Measurements from ENCODE around the gene ANKRD12. TPM values are rescaled to one million over a fixed set of nuclear protein-coding genes. Genes with fewer than 3 reads are reported as not detected.

ANKRD12 gene
- total RNA-seq, 1 experiment from 2014 or later = 43.4 TPM

DNA sequence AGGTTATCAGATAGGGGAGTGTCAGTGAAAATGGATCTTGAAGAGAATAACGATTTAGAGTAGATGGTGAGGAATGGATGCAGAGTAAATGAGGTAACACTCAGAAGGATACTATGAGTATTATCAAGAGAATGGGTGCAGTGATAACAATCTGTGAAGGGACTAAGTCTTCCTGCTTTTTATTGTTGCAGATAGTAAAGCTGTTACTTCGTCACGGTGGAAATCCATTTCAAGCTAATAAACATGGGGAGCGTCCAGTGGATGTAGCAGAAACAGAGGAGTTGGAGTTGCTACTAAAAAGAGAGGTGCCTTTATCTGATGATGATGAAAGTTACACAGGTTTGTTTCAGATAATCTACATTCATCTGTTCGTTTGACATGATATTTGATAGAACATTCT is 85.1 kb downstream of the ANKRD12 start:
- ChIA-PET CTCF (interaction anchor here (1.8 kb wide), 1 partner anchor 12 kb away, joined by 6 read pairs; no protein-coding TSS in a partner anchor), POLR2A (interaction anchor here (0.7 kb wide), 1 partner anchor 212 kb away, joined by 4 read pairs; no protein-coding TSS in a partner anchor)
- Mint-ChIP-seq H3K27me3 (ENCODE audit: low read depth) (no peaks in the 10 kb centered on the region), H3K9me3 (no peaks in the 10 kb centered on the region), H3K27ac (no peak overlapping the region), H3K4me3 (no peak overlapping the region), H3K4me1 (no peaks in the 10 kb centered on the region), H3K36me3 (peaks cover 26% of the 10 kb centered on the region)
- DNase-seq (ENCODE audit: low spot score) = no peak
- TF ChIP-seq NFE2L1 (CRISPR knock-in tag; IDR thresholded peaks at IDR 0.05) = no peak
- TF ChIP-seq, protein P1, sequence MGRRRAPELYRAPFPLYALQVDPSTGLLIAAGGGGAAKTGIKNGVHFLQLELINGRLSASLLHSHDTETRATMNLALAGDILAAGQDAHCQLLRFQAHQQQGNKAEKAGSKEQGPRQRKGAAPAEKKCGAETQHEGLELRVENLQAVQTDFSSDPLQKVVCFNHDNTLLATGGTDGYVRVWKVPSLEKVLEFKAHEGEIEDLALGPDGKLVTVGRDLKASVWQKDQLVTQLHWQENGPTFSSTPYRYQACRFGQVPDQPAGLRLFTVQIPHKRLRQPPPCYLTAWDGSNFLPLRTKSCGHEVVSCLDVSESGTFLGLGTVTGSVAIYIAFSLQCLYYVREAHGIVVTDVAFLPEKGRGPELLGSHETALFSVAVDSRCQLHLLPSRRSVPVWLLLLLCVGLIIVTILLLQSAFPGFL (CRISPR knock-in tag; IDR thresholded peaks at IDR 0.05; ENCODE audit: borderline replicate concordance) = no peak
- TF ChIP-seq NR2C2 (CRISPR knock-in tag; IDR thresholded peaks at IDR 0.05) = no peak
- no peak for TF ChIP-seq SOX15 (CRISPR knock-in tag; IDR thresholded peaks at IDR 0.05)
- no peak for TF ChIP-seq SP1 (CRISPR knock-in tag; conservative IDR thresholded peaks at IDR 0.05)
- TF ChIP-seq, protein P2, sequence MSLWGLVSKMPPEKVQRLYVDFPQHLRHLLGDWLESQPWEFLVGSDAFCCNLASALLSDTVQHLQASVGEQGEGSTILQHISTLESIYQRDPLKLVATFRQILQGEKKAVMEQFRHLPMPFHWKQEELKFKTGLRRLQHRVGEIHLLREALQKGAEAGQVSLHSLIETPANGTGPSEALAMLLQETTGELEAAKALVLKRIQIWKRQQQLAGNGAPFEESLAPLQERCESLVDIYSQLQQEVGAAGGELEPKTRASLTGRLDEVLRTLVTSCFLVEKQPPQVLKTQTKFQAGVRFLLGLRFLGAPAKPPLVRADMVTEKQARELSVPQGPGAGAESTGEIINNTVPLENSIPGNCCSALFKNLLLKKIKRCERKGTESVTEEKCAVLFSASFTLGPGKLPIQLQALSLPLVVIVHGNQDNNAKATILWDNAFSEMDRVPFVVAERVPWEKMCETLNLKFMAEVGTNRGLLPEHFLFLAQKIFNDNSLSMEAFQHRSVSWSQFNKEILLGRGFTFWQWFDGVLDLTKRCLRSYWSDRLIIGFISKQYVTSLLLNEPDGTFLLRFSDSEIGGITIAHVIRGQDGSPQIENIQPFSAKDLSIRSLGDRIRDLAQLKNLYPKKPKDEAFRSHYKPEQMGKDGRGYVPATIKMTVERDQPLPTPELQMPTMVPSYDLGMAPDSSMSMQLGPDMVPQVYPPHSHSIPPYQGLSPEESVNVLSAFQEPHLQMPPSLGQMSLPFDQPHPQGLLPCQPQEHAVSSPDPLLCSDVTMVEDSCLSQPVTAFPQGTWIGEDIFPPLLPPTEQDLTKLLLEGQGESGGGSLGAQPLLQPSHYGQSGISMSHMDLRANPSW (CRISPR knock-in tag; conservative IDR thresholded peaks at IDR 0.05; ENCODE audit: low read depth) = no peak
- TF ChIP-seq IRF2 (CRISPR knock-in tag; IDR thresholded peaks at IDR 0.05; ENCODE audit: borderline replicate concordance, low read depth) = no peak
- no peak for TF ChIP-seq FOXP1 (CRISPR knock-in tag; IDR thresholded peaks at IDR 0.05; ENCODE audit: borderline replicate concordance)
- TF ChIP-seq GRHL2 (CRISPR knock-in tag; IDR thresholded peaks at IDR 0.05; ENCODE audit: insufficient replicate concordance, severe bottlenecking) = no peak
- TF ChIP-seq ZNF263 (CRISPR knock-in tag; IDR thresholded peaks at IDR 0.05; ENCODE audit: low read depth) = no peak
- no peak for TF ChIP-seq CREB1 (CRISPR knock-in tag; IDR thresholded peaks at IDR 0.05)
- TF ChIP-seq, protein P3, sequence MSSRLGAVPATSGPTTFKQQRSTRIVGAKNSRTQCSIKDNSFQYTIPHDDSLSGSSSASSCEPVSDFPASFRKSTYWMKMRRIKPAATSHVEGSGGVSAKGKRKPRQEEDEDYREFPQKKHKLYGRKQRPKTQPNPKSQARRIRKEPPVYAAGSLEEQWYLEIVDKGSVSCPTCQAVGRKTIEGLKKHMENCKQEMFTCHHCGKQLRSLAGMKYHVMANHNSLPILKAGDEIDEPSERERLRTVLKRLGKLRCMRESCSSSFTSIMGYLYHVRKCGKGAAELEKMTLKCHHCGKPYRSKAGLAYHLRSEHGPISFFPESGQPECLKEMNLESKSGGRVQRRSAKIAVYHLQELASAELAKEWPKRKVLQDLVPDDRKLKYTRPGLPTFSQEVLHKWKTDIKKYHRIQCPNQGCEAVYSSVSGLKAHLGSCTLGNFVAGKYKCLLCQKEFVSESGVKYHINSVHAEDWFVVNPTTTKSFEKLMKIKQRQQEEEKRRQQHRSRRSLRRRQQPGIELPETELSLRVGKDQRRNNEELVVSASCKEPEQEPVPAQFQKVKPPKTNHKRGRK (CRISPR knock-in tag; IDR thresholded peaks at IDR 0.05; ENCODE audit: borderline replicate concordance) = no peak
- TF ChIP-seq ZNF423 (CRISPR knock-in tag; IDR thresholded peaks at IDR 0.05) = no peak
- TF ChIP-seq, protein P4, sequence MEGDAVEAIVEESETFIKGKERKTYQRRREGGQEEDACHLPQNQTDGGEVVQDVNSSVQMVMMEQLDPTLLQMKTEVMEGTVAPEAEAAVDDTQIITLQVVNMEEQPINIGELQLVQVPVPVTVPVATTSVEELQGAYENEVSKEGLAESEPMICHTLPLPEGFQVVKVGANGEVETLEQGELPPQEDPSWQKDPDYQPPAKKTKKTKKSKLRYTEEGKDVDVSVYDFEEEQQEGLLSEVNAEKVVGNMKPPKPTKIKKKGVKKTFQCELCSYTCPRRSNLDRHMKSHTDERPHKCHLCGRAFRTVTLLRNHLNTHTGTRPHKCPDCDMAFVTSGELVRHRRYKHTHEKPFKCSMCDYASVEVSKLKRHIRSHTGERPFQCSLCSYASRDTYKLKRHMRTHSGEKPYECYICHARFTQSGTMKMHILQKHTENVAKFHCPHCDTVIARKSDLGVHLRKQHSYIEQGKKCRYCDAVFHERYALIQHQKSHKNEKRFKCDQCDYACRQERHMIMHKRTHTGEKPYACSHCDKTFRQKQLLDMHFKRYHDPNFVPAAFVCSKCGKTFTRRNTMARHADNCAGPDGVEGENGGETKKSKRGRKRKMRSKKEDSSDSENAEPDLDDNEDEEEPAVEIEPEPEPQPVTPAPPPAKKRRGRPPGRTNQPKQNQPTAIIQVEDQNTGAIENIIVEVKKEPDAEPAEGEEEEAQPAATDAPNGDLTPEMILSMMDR (IDR thresholded peaks at IDR 0.05) = no peak
- no peak for TF ChIP-seq ZNF317 (CRISPR knock-in tag; IDR thresholded peaks at IDR 0.05; ENCODE audit: borderline replicate concordance, low read depth)
- no peak for ATAC-seq

DNA sequence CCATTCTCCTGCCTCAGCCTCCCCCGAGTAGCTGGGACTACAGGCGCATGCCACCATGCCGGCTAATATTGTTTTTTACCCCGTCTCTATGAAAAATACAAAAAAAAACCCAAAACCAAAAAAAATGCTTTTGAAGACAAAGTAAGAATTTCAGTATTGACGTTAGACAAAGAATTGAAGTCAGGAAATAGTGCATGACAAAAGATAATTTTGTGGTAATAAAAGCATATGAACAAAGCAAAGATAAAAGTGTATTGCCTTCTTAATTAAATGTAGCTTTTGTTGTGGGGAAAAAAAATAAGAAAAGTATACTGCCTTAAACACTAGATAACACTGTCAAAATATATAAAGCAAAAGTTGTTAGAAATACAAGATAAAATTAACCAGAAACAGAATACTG is 86.8 kb downstream of the ANKRD12 start:
- Mint-ChIP-seq H3K36me3 (peaks cover 24% of the 10 kb centered on the region), H3K4me1 (no peaks in the 10 kb centered on the region), H3K27me3 (ENCODE audit: low read depth) (no peaks in the 10 kb centered on the region), H3K9me3 (no peaks in the 10 kb centered on the region), H3K27ac (no peak overlapping the region), H3K4me3 (no peak overlapping the region)
- DNase-seq (ENCODE audit: low spot score) (no peak), ATAC-seq (no peak)
- ChIA-PET POLR2A (no interaction called here), CTCF (no interaction called here)
- TF ChIP-seq, protein P5, sequence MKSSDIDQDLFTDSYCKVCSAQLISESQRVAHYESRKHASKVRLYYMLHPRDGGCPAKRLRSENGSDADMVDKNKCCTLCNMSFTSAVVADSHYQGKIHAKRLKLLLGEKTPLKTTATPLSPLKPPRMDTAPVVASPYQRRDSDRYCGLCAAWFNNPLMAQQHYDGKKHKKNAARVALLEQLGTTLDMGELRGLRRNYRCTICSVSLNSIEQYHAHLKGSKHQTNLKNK (CRISPR knock-in tag; IDR thresholded peaks at IDR 0.05) = no peak
- TF ChIP-seq SMAD3 (CRISPR knock-in tag; IDR thresholded peaks at IDR 0.05; ENCODE audit: borderline replicate concordance) = no peak
- TF ChIP-seq, protein P6, sequence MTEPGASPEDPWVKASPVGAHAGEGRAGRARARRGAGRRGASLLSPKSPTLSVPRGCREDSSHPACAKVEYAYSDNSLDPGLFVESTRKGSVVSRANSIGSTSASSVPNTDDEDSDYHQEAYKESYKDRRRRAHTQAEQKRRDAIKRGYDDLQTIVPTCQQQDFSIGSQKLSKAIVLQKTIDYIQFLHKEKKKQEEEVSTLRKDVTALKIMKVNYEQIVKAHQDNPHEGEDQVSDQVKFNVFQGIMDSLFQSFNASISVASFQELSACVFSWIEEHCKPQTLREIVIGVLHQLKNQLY (CRISPR knock-in tag; IDR thresholded peaks at IDR 0.05) = no peak
- TF ChIP-seq, protein P7, sequence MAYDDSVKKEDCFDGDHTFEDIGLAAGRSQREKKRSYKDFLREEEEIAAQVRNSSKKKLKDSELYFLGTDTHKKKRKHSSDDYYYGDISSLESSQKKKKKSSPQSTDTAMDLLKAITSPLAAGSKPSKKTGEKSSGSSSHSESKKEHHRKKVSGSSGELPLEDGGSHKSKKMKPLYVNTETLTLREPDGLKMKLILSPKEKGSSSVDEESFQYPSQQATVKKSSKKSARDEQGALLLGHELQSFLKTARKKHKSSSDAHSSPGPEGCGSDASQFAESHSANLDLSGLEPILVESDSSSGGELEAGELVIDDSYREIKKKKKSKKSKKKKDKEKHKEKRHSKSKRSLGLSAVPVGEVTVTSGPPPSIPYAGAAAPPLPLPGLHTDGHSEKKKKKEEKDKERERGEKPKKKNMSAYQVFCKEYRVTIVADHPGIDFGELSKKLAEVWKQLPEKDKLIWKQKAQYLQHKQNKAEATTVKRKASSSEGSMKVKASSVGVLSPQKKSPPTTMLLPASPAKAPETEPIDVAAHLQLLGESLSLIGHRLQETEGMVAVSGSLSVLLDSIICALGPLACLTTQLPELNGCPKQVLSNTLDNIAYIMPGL (CRISPR knock-in tag; IDR thresholded peaks at IDR 0.05) = no peak
